Neural progenitor cell (in vitro differentiated cells): Measurements from ENCODE around the gene HERC5.

Experiments used
- EZH2 ChIP-seq: fragments of 200-600 bp; sonication (generic); IDR thresholded peaks from 2 replicates; pipeline ENCODE4 v1.6.1; 2017; ENCODE audit warnings: antibody characterized with exemption, mild to moderate bottlenecking, moderate library complexity
- TF ChIP-seq, protein P1 (sequence below): fragments of 200-600 bp; sonication (generic); IDR thresholded peaks from 2 replicates; pipeline ENCODE4 v1.5.1; 2017; ENCODE audit warnings: antibody characterized with exemption, mild to moderate bottlenecking

GRCh38 chr4:88457307-88458103 lies 586 bp downstream of the HERC5 start:
- TF ChIP-seq, protein P1, sequence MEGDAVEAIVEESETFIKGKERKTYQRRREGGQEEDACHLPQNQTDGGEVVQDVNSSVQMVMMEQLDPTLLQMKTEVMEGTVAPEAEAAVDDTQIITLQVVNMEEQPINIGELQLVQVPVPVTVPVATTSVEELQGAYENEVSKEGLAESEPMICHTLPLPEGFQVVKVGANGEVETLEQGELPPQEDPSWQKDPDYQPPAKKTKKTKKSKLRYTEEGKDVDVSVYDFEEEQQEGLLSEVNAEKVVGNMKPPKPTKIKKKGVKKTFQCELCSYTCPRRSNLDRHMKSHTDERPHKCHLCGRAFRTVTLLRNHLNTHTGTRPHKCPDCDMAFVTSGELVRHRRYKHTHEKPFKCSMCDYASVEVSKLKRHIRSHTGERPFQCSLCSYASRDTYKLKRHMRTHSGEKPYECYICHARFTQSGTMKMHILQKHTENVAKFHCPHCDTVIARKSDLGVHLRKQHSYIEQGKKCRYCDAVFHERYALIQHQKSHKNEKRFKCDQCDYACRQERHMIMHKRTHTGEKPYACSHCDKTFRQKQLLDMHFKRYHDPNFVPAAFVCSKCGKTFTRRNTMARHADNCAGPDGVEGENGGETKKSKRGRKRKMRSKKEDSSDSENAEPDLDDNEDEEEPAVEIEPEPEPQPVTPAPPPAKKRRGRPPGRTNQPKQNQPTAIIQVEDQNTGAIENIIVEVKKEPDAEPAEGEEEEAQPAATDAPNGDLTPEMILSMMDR, result no peak
- peak; percentile 92 for TF ChIP-seq EZH2
